Stomach (tissue), 4 donors: ENCODE data around the gene PFKFB3.

Source experiments
- CTCF ChIP-seq, 7 experiments: fragments of 450-650 bp in 4 of 7; fragments of 200-600 bp in 3 of 7; sonication (generic) in 3 of 7; IDR thresholded peaks; one replicate each; pipeline ENCODE4 v1.5.1; 2016 to 2019; ENCODE audit warnings: antibody characterized with exemption in 7 of 7, control low read depth in 2 of 7, mild to moderate bottlenecking in 1 of 7
- EP300 ChIP-seq: sonication (generic); formaldehyde crosslinking; IDR thresholded peaks from one replicate; pipeline ENCODE4 v1.6.1; 2017; ENCODE audit warnings: antibody characterized with exemption
- POLR2A ChIP-seq, 4 donors: fragments of 450-650 bp; IDR thresholded peaks; one replicate each; pipeline ENCODE4 v1.6.1; 2016; ENCODE audit warnings: antibody characterized with exemption in 4 of 4, control low read depth in 2 of 4, mild to moderate bottlenecking in 1 of 4, moderate library complexity in 1 of 4
- POLR2AphosphoS5 ChIP-seq, 3 donors: sonication (generic); formaldehyde crosslinking; IDR thresholded peaks; one replicate each; pipeline ENCODE4 v1.6.1; 2016; ENCODE audit warnings: antibody characterized with exemption in 3 of 3

DNA sequence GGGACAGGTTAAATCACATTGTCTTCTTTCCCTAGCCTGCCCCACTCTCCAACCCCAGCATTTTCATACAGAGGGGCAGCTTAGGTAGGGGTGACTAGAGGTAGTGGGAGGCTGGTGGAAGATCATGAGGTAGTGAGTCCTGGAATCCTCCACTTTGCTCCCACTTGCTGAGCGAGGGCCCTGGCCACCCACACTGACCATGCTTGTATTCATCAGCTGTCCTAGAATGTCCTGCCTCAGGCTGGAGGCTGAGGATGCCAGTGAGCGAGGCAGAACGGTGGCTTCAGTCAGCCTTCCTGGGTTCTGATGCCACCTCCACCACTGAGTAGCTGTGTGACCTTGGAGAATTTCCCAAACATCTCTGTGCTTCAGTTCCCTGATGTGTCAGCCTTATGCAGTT, 34.6 kb upstream of the PFKFB3 start:
- no peak for TF ChIP-seq CTCF (IDR thresholded peaks at IDR 0.05)
- TF ChIP-seq POLR2A (IDR thresholded peaks at IDR 0.05): no peak
- TF ChIP-seq POLR2AphosphoS5 (IDR thresholded peaks at IDR 0.05): no peak
- no peak for TF ChIP-seq EP300
